ENCODE data around the gene EGFL7. TPM values are rescaled to one million over a fixed set of nuclear protein-coding genes. Genes with fewer than 3 reads are reported as not detected.

Gene EGFL7
- total and polyA plus RNA-seq, 12 donors, result 1.9 to 452 (median 79.5) TPM

- H3K36me3 ChIP-seq (replicated peaks in 1 of 2), result no peaks in the 10 kb centered on the region
- DNase-seq, result no peak
- peaks cover 13% of the 10 kb centered on the region for H3K27me3 ChIP-seq
- WGBS, 4 donors, result 60 to 77% (median 71%) methylated on average over 1 to 9 of the region's 9 CpGs
- H3K9me3 ChIP-seq (replicated peaks in 1 of 3), result no peaks in the 10 kb centered on the region
- no peak overlapping the region for H3K27ac ChIP-seq
- no peak overlapping the region for H3K4me3 ChIP-seq
- peaks cover 0 to 3% of the 10 kb centered on the region in 2 donors for H3K4me1 ChIP-seq (replicated peaks in 1 of 2)
- intact Hi-C loops (cut with DNase I), result no loop called here
- TF ChIP-seq, protein P1, sequence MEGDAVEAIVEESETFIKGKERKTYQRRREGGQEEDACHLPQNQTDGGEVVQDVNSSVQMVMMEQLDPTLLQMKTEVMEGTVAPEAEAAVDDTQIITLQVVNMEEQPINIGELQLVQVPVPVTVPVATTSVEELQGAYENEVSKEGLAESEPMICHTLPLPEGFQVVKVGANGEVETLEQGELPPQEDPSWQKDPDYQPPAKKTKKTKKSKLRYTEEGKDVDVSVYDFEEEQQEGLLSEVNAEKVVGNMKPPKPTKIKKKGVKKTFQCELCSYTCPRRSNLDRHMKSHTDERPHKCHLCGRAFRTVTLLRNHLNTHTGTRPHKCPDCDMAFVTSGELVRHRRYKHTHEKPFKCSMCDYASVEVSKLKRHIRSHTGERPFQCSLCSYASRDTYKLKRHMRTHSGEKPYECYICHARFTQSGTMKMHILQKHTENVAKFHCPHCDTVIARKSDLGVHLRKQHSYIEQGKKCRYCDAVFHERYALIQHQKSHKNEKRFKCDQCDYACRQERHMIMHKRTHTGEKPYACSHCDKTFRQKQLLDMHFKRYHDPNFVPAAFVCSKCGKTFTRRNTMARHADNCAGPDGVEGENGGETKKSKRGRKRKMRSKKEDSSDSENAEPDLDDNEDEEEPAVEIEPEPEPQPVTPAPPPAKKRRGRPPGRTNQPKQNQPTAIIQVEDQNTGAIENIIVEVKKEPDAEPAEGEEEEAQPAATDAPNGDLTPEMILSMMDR (IDR thresholded peaks at IDR 0.05), result no peak
- no peak for TF ChIP-seq POLR2A (IDR thresholded peaks at IDR 0.05)
Observed at GRCh38 chr9:136696502-136696901, 33.8 kb downstream of the EGFL7 start.

- peaks cover 13% of the 10 kb centered on the region for H3K27me3 ChIP-seq
- H3K4me1 ChIP-seq (replicated peaks in 1 of 2), result peaks cover 0 to 3% of the 10 kb centered on the region in 2 donors
- intact Hi-C loops (cut with DNase I), result no loop called here
- no peaks in the 10 kb centered on the region for H3K36me3 ChIP-seq (replicated peaks in 1 of 2)
- no peak overlapping the region for H3K4me3 ChIP-seq
- TF ChIP-seq, protein P1 (IDR thresholded peaks at IDR 0.05), result no peak
- no peak for TF ChIP-seq POLR2A (IDR thresholded peaks at IDR 0.05)
- no peak for DNase-seq
- no peak overlapping the region for H3K27ac ChIP-seq
- no peaks in the 10 kb centered on the region for H3K9me3 ChIP-seq (replicated peaks in 1 of 3)
- WGBS, 4 donors, result 54 to 71% (median 61%) methylated on average over 11 to 23 of the region's 23 CpGs
Observed at GRCh38 chr9:136697146-136697820, 34.6 kb downstream of the EGFL7 start.

- WGBS, 4 donors, result 53 to 69% (median 58%) methylated on average over 20 of the region's 20 CpGs
- DNase-seq, result peak in 1 of 7 donors; percentile 48
- intact Hi-C loops (cut with DNase I), result no loop called here
Observed at GRCh38 chr9:136697821-136698526, 35.3 kb downstream of the EGFL7 start.

DNA sequence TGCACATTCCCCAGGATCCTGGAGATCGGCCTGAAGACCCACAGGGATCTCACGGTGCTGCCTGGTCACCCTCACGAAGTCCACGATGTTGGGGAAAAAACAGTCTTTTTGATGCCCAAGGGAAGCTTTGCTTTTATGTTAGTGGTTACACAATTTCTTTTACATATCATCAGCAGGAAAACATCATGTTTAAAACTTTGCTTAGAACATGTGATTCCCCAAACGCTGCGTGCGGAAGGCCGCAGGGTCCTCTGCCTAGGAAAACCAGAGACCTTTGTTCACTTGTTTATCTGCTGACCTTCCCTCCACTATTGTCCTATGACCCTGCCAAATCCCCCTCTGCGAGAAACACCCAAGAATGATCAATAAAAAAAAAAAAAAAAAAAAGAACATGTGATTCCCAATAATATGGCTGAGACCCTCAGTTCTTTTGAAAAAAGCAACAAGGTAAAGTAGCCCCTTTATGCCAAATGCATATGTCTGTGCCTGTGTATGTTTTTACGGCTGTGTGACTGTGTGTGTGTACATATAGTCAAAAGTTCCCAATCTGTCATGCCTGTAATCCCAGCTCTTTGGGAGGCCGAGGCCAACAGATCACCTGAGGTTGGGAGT is 36.0 kb downstream of the EGFL7 start:
- Histone ChIP-seq H3K36me3 (replicated peaks in 1 of 2) (no peaks in the 10 kb centered on the region), H3K9me3 (replicated peaks in 1 of 3) (no peaks in the 10 kb centered on the region), H3K27me3 (peaks cover 13% of the 10 kb centered on the region), H3K27ac (no peak overlapping the region), H3K4me1 (replicated peaks in 1 of 2) (peaks cover 0 to 3% of the 10 kb centered on the region in 2 donors), H3K4me3 (no peak overlapping the region)
- 84 to 91% (median 85%) methylated on average over 10 to 11 of the region's 11 CpGs for WGBS, 4 donors
- TF ChIP-seq, protein P1 (IDR thresholded peaks at IDR 0.05), result no peak
- TF ChIP-seq POLR2A (IDR thresholded peaks at IDR 0.05), result no peak
- intact Hi-C loops (cut with DNase I), result no loop called here
- DNase-seq, result no peak

More at GRCh38 chr9:136697821-136698526, 35.3 kb downstream of the EGFL7 start:
- H3K27ac ChIP-seq, result no peak overlapping the region
- H3K4me1 ChIP-seq (replicated peaks in 1 of 2), result peaks cover 0 to 3% of the 10 kb centered on the region in 2 donors
- no peaks in the 10 kb centered on the region for H3K36me3 ChIP-seq (replicated peaks in 1 of 2)
- no peak overlapping the region for H3K4me3 ChIP-seq
- TF ChIP-seq, protein P1 (IDR thresholded peaks at IDR 0.05), result no peak
- no peak for TF ChIP-seq POLR2A (IDR thresholded peaks at IDR 0.05)
- peaks cover 13% of the 10 kb centered on the region for H3K27me3 ChIP-seq
- H3K9me3 ChIP-seq (replicated peaks in 1 of 3), result no peaks in the 10 kb centered on the region

Measured in adrenal gland (tissue), 12 donors.